ENCODE data around the gene HIPK4.

GRCh38 chr19:40363069-40363468, 26.9 kb downstream of the HIPK4 start:
- TF ChIP-seq RCOR1 (IDR thresholded peaks at IDR 0.05; ENCODE audit: insufficient replicate concordance, low read length), result no peak
- no peak for TF ChIP-seq POLR2A (IDR thresholded peaks at IDR 0.05; ENCODE audit: low read depth, low read length)
- TF ChIP-seq, protein P1, sequence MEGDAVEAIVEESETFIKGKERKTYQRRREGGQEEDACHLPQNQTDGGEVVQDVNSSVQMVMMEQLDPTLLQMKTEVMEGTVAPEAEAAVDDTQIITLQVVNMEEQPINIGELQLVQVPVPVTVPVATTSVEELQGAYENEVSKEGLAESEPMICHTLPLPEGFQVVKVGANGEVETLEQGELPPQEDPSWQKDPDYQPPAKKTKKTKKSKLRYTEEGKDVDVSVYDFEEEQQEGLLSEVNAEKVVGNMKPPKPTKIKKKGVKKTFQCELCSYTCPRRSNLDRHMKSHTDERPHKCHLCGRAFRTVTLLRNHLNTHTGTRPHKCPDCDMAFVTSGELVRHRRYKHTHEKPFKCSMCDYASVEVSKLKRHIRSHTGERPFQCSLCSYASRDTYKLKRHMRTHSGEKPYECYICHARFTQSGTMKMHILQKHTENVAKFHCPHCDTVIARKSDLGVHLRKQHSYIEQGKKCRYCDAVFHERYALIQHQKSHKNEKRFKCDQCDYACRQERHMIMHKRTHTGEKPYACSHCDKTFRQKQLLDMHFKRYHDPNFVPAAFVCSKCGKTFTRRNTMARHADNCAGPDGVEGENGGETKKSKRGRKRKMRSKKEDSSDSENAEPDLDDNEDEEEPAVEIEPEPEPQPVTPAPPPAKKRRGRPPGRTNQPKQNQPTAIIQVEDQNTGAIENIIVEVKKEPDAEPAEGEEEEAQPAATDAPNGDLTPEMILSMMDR (conservative IDR thresholded peaks at IDR 0.05; ENCODE audit: low read depth, low read length), result no peak
- TF ChIP-seq CHD1 (IDR thresholded peaks at IDR 0.05; ENCODE audit: low read depth, low read length), result no peak
- no peak for TF ChIP-seq RAD21 (IDR thresholded peaks at IDR 0.05; ENCODE audit: low read length)
- TF ChIP-seq, protein P2, sequence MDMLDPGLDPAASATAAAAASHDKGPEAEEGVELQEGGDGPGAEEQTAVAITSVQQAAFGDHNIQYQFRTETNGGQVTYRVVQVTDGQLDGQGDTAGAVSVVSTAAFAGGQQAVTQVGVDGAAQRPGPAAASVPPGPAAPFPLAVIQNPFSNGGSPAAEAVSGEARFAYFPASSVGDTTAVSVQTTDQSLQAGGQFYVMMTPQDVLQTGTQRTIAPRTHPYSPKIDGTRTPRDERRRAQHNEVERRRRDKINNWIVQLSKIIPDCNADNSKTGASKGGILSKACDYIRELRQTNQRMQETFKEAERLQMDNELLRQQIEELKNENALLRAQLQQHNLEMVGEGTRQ (IDR thresholded peaks at IDR 0.05; ENCODE audit: low read depth, low read length), result no peak

Measured in IMR-90 (cell line).